ENCODE measurements around the gene CHN2.

The CHN2 gene

GRCh38 chr7:29311314-29311713 lies 116.7 kb downstream of the CHN2 start:
- no peak for DNase-seq (ENCODE audit: low read depth)

- no peak for DNase-seq (ENCODE audit: low read depth)
These were observed 119.6 kb downstream of the CHN2 start for GRCh38 chr7:29314148-29314547.

- no peak for DNase-seq (ENCODE audit: low read depth)
These were observed 120.7 kb downstream of the CHN2 start for GRCh38 chr7:29315122-29315891.

GRCh38 chr7:29315892-29316270 lies 121.3 kb downstream of the CHN2 start:
- no peak for DNase-seq (ENCODE audit: low read depth)

- no peak for DNase-seq (ENCODE audit: low read depth)
These were observed 122.4 kb downstream of the CHN2 start for GRCh38 chr7:29316926-29317325.

- DNase-seq (ENCODE audit: low read depth): no peak
These were observed 124.5 kb downstream of the CHN2 start for GRCh38 chr7:29318853-29319718.

GRCh38 chr7:29319719-29320521 lies 125.3 kb downstream of the CHN2 start:
- no peak for DNase-seq (ENCODE audit: low read depth)

- no peak for DNase-seq (ENCODE audit: low read depth)
These were observed 126.0 kb downstream of the CHN2 start for GRCh38 chr7:29320577-29320976.

GRCh38 chr7:29322023-29322712 lies 127.6 kb downstream of the CHN2 start:
- no peak for DNase-seq (ENCODE audit: low read depth)

- DNase-seq (ENCODE audit: low read depth): no peak
These were observed 130.9 kb downstream of the CHN2 start for GRCh38 chr7:29325476-29325875.

GRCh38 chr7:29326864-29327263 lies 132.3 kb downstream of the CHN2 start:
- no peak for DNase-seq (ENCODE audit: low read depth)

GRCh38 chr7:29327455-29327854 lies 132.9 kb downstream of the CHN2 start:
- no peak for DNase-seq (ENCODE audit: low read depth)

GRCh38 chr7:29328045-29328444 lies 133.5 kb downstream of the CHN2 start:
- no peak for DNase-seq (ENCODE audit: low read depth)

GRCh38 chr7:29328811-29329210 lies 134.2 kb downstream of the CHN2 start:
- DNase-seq (ENCODE audit: low read depth): no peak

- DNase-seq (ENCODE audit: low read depth): no peak
These were observed 135.1 kb downstream of the CHN2 start for GRCh38 chr7:29329686-29330085.

- DNase-seq (ENCODE audit: low read depth): no peak
These were observed 135.6 kb downstream of the CHN2 start for GRCh38 chr7:29330136-29330535.

- no peak for DNase-seq (ENCODE audit: low read depth)
These were observed 136.6 kb downstream of the CHN2 start for GRCh38 chr7:29331163-29331562.

- no peak for DNase-seq (ENCODE audit: low read depth)
These were observed 137.7 kb downstream of the CHN2 start for GRCh38 chr7:29332042-29332811.

GRCh38 chr7:29332875-29333855 lies 138.6 kb downstream of the CHN2 start:
- no peak for DNase-seq (ENCODE audit: low read depth)
